ENCODE measurements around the gene MSH5. TPM values are rescaled to one million over a fixed set of nuclear protein-coding genes. Genes with fewer than 3 reads are reported as not detected.

The MSH5 gene
- total and polyA plus RNA-seq, 9 of the 15 experiments (the other 6 are each of a cell fraction or from before 2014, with no cell fraction given): 12.5 to 104 (median 46.6) TPM

GRCh38 chr6:31795616-31796298 is 56.0 kb downstream of the MSH5 start, which contains the start of gene VARS1 (continued):
- peak; percentile 74; the same call in 1 of the 2 replicates for TF ChIP-seq PHF8 (IDR thresholded peaks at IDR 0.05; ENCODE audit: borderline replicate concordance, low read length)
- TF ChIP-seq RCOR1 (IDR thresholded peaks at IDR 0.05; ENCODE audit: borderline replicate concordance in 1 of 2, low read depth in 2 of 2, low read length in 2 of 2): peak; percentile 47 to 96; a peak in 3 of 4 replicates
- peak; percentile 67 for TF ChIP-seq JUN (IDR thresholded peaks at IDR 0.05; ENCODE audit: borderline replicate concordance, low read depth, low read length)
- peak; percentile 78; the same call in 1 of the 2 replicates for TF ChIP-seq JUN (CRISPR knock-in tag; IDR thresholded peaks at IDR 0.05; ENCODE audit: borderline replicate concordance)
- TF ChIP-seq ARHGAP35 (IDR thresholded peaks at IDR 0.05; ENCODE audit: partially characterized antibody): no peak
- peak; percentile 73; the same call in 1 of the 2 replicates for TF ChIP-seq ZSCAN29 (IDR thresholded peaks at IDR 0.05)
- peak; percentile 96 for TF ChIP-seq ETS1 (conservative IDR thresholded peaks at IDR 0.05; ENCODE audit: control insufficient read depth, low read depth, low read length)
- TF ChIP-seq ZNF583 (CRISPR knock-in tag; IDR thresholded peaks at IDR 0.05): peak; percentile 94
- peak; percentile 91 for TF ChIP-seq ZNF668 (CRISPR knock-in tag; IDR thresholded peaks at IDR 0.05)
- peak; percentile 94 for TF ChIP-seq RREB1 (CRISPR knock-in tag; IDR thresholded peaks at IDR 0.05)
- peak; percentile 95 for TF ChIP-seq TARDBP (IDR thresholded peaks at IDR 0.05)
- no peak for TF ChIP-seq FOXJ2 (tag; IDR thresholded peaks at IDR 0.05)
- 0 out of 2 replicates have a peak, but pooled peaks have one; percentile 52 for TF ChIP-seq HOMEZ (CRISPR knock-in tag; IDR thresholded peaks at IDR 0.05)
- 0 out of 2 replicates have a peak, but pooled peaks have one; percentile 22 for TF ChIP-seq CBFA2T2 (conservative IDR thresholded peaks at IDR 0.05)
- peak; percentile 70; the same call in 1 of the 2 replicates for TF ChIP-seq ZNF12 (CRISPR knock-in tag; IDR thresholded peaks at IDR 0.05)
- TF ChIP-seq PBX2 (CRISPR knock-in tag; IDR thresholded peaks at IDR 0.05; ENCODE audit: low read depth): no peak
- peak; percentile 82 for TF ChIP-seq PBX2 (tag; conservative IDR thresholded peaks at IDR 0.05; ENCODE audit: low read depth)
